CD4-positive, CD25-positive, alpha-beta regulatory T cell (primary cell): Measurements from ENCODE around the gene TMEM33. TPM values are rescaled to one million over a fixed set of nuclear protein-coding genes. Genes with fewer than 3 reads are reported as not detected.

ENCODE experiments used
- ATAC-seq, 2 donors: fragments of 150-1000 bp; cut with Tn5 transposase; one replicate each; pipeline ENCODE4 v1.10.0; 2021; ENCODE audit warnings: low read depth in 2 of 2, moderate number of reproducible peaks in 2 of 2, moderate library complexity in 1 of 2
- DNase-seq, 3 donors: peaks; one replicate each; pipeline versions ENCODE4 v3.0.0 to v3.0.0-alpha.2; 2012 to 2022; ENCODE audit warnings: mixed read lengths in 1 of 3
- H3K27ac ChIP-seq: one replicate; pipeline ENCODE4 v1.7.0; 2013; ENCODE audit warnings: mild to moderate bottlenecking, low read length; ENCODE audit not compliant: insufficient read depth, poor library complexity, severe bottlenecking
- H3K27me3 ChIP-seq: one replicate; pipeline ENCODE4 v1.7.0; 2013; ENCODE audit warnings: low read length; ENCODE audit not compliant: control insufficient read depth, insufficient read depth
- H3K36me3 ChIP-seq: one replicate; pipeline ENCODE4 v1.7.0; 2013; ENCODE audit warnings: mild to moderate bottlenecking, low read length, moderate library complexity; ENCODE audit not compliant: control insufficient read depth, insufficient read depth
- H3K4me1 ChIP-seq: 2 replicates; pipeline ENCODE4 v1.7.0; 2013; ENCODE audit warnings: mild to moderate bottlenecking, low read length; ENCODE audit not compliant: insufficient read depth, control insufficient read depth, poor library complexity, severe bottlenecking
- H3K4me3 ChIP-seq: one replicate; pipeline ENCODE4 v1.7.0; 2013; ENCODE audit warnings: low read depth, mild to moderate bottlenecking, low read length, moderate library complexity
- H3K9me3 ChIP-seq, 2 experiments: 1 replicate in 1 of 2; 2 replicates in 1 of 2; pipeline ENCODE4 v1.7.0; 2013; ENCODE audit warnings: low read length in 2 of 2, mild to moderate bottlenecking in 1 of 2, moderate library complexity in 1 of 2; ENCODE audit not compliant: control insufficient read depth in 2 of 2
- H3K27ac Mint-ChIP-seq, 3 donors: one replicate each; pipeline ENCODE4 v1.8.0; 2020 to 2022; ENCODE audit warnings: mild to moderate bottlenecking in 3 of 3, mixed read lengths in 3 of 3, moderate library complexity in 2 of 3
- H3K27me3 Mint-ChIP-seq: one replicate; pipeline ENCODE4 v1.8.0; 2022; ENCODE audit warnings: mild to moderate bottlenecking, mixed read lengths
- H3K36me3 Mint-ChIP-seq: one replicate; pipeline ENCODE4 v1.8.0; 2020; ENCODE audit warnings: mixed read lengths
- H3K4me1 Mint-ChIP-seq, 4 donors: one replicate each; pipeline ENCODE4 v1.8.0; 2020 to 2022; ENCODE audit warnings: mixed read lengths in 4 of 4, mild to moderate bottlenecking in 1 of 4
- H3K4me3 Mint-ChIP-seq, 4 donors: one replicate each; pipeline ENCODE4 v1.8.0; 2020 to 2022; ENCODE audit warnings: mild to moderate bottlenecking in 4 of 4, mixed read lengths in 4 of 4, moderate library complexity in 3 of 4
- H3K9me3 Mint-ChIP-seq, 7 donors: one replicate each; pipeline ENCODE4 v1.8.0; 2020 to 2022; ENCODE audit warnings: mixed read lengths in 7 of 7, mild to moderate bottlenecking in 3 of 7, moderate library complexity in 2 of 7
- polyA plus RNA-seq, 4 donors: library from polyadenylated mRNA; unstranded; fragments of 300-500 nt; fragmentation: Illumina TruSeq; gene quantifications; one replicate each; pipeline ENCODE4 v1.2.3, GENCODE V29; 2021
- total RNA-seq: library from RNA; stranded (reverse); gene quantifications from one replicate; pipeline ENCODE4 v1.2.3, GENCODE V29; 2022

TMEM33 gene
- total and polyA plus RNA-seq, 5 donors from 2014 or later = 20.7 to 37.7 (median 30.1) TPM

- H3K4me3 ChIP-seq = no peak overlapping the region
- H3K27me3 ChIP-seq = no peaks in the 10 kb centered on the region
- H3K27ac ChIP-seq = no peak overlapping the region
- Mint-ChIP-seq H3K4me1 (no peaks in the 10 kb centered on the region), H3K36me3 (no peaks in the 10 kb centered on the region), H3K4me3 (no peak overlapping the region), H3K9me3 (peaks cover 0 to 16% (median 4%) of the 10 kb centered on the region in 7 donors), H3K27me3 (no peaks in the 10 kb centered on the region), H3K27ac (no peak overlapping the region)
- no peaks in the 10 kb centered on the region for H3K36me3 ChIP-seq
- ATAC-seq = no peak
- no peaks in the 10 kb centered on the region for H3K4me1 ChIP-seq
- peaks cover 0 to 11% of the 10 kb centered on the region in 2 experiments for H3K9me3 ChIP-seq
- no peak for DNase-seq
Observed at GRCh38 chr4:41969671-41970070, 34.4 kb downstream of the TMEM33 start.

GRCh38 chr4:41975341-41975740, 40.1 kb downstream of the TMEM33 start:
- H3K36me3 Mint-ChIP-seq = no peaks in the 10 kb centered on the region
- H3K27me3 ChIP-seq = no peaks in the 10 kb centered on the region
- ATAC-seq (no peak), DNase-seq (no peak)
- H3K36me3 ChIP-seq = no peaks in the 10 kb centered on the region
- peaks cover 0 to 6% (median 0%) of the 10 kb centered on the region in 4 donors for H3K4me1 Mint-ChIP-seq
- peaks cover 0 to 4% (median 0%) of the 10 kb centered on the region in 7 donors for H3K9me3 Mint-ChIP-seq
- H3K27ac Mint-ChIP-seq = no peak overlapping the region
- H3K4me1 ChIP-seq = no peaks in the 10 kb centered on the region
- no peak overlapping the region for H3K4me3 Mint-ChIP-seq
- H3K27me3 Mint-ChIP-seq = peaks cover 10% of the 10 kb centered on the region
- no peaks in the 10 kb centered on the region for H3K9me3 ChIP-seq
- no peak overlapping the region for H3K4me3 ChIP-seq
- no peak overlapping the region for H3K27ac ChIP-seq

GRCh38 chr4:41976775-41977516, 41.7 kb downstream of the TMEM33 start:
- no peak for DNase-seq
- no peaks in the 10 kb centered on the region for H3K36me3 ChIP-seq
- no peak overlapping the region for H3K4me3 ChIP-seq
- H3K4me1 Mint-ChIP-seq = peaks cover 0 to 6% (median 0%) of the 10 kb centered on the region in 4 donors
- no peaks in the 10 kb centered on the region for H3K36me3 Mint-ChIP-seq
- no peaks in the 10 kb centered on the region for H3K4me1 ChIP-seq
- no peaks in the 10 kb centered on the region for H3K27me3 ChIP-seq
- H3K27ac Mint-ChIP-seq = no peak overlapping the region
- H3K9me3 Mint-ChIP-seq = peaks cover 0 to 4% (median 0%) of the 10 kb centered on the region in 7 donors
- H3K27ac ChIP-seq = no peak overlapping the region
- no peak for ATAC-seq
- H3K9me3 ChIP-seq = no peaks in the 10 kb centered on the region
- no peak overlapping the region for H3K4me3 Mint-ChIP-seq
- H3K27me3 Mint-ChIP-seq = peaks cover 10% of the 10 kb centered on the region

GRCh38 chr4:41977709-41978108, 42.5 kb downstream of the TMEM33 start:
- no peaks in the 10 kb centered on the region for H3K9me3 ChIP-seq
- Mint-ChIP-seq H3K9me3 (no peaks in the 10 kb centered on the region), H3K4me3 (no peak overlapping the region), H3K36me3 (no peaks in the 10 kb centered on the region), H3K27ac (no peak overlapping the region), H3K27me3 (peaks cover 10% of the 10 kb centered on the region), H3K4me1 (peaks cover 0 to 6% (median 0%) of the 10 kb centered on the region in 4 donors)
- ATAC-seq = no peak
- H3K4me1 ChIP-seq = no peaks in the 10 kb centered on the region
- no peak overlapping the region for H3K4me3 ChIP-seq
- DNase-seq = no peak
- H3K36me3 ChIP-seq = no peaks in the 10 kb centered on the region
- no peaks in the 10 kb centered on the region for H3K27me3 ChIP-seq
- no peak overlapping the region for H3K27ac ChIP-seq

- H3K9me3 ChIP-seq = no peaks in the 10 kb centered on the region
Observed at GRCh38 chr4:41981456-41981855, 46.2 kb downstream of the TMEM33 start, which contains the start of gene DCAF4L1. Gene DCAF4L1, plus strand, starts transcription at chr4:41981756. Its CDS starts 37 bp downstream, at chr4:41981793.

GRCh38 chr4:41982716-41983115, 47.5 kb downstream of the TMEM33 start:
- Histone ChIP-seq H3K36me3 (no peaks in the 10 kb centered on the region), H3K9me3 (no peaks in the 10 kb centered on the region), H3K27me3 (no peaks in the 10 kb centered on the region), H3K4me3 (no peak overlapping the region), H3K4me1 (no peaks in the 10 kb centered on the region), H3K27ac (no peak overlapping the region)
- no peaks in the 10 kb centered on the region for H3K9me3 Mint-ChIP-seq
- ATAC-seq (no peak), DNase-seq (no peak)
- H3K27ac Mint-ChIP-seq = no peak overlapping the region
- no peaks in the 10 kb centered on the region for H3K36me3 Mint-ChIP-seq
- peaks cover 0 to 4% (median 0%) of the 10 kb centered on the region in 4 donors for H3K4me1 Mint-ChIP-seq
- peaks cover 4% of the 10 kb centered on the region for H3K27me3 Mint-ChIP-seq
- no peak overlapping the region for H3K4me3 Mint-ChIP-seq

More at GRCh38 chr4:41981456-41981855, 46.2 kb downstream of the TMEM33 start, which contains the start of gene DCAF4L1:
- Mint-ChIP-seq H3K27me3 (peaks cover 4% of the 10 kb centered on the region), H3K36me3 (no peaks in the 10 kb centered on the region), H3K4me1 (peaks cover 0 to 4% (median 0%) of the 10 kb centered on the region in 4 donors), H3K4me3 (no peak within 1 kb of the TSS), H3K27ac (peak within 1 kb of the TSS in 1 of 3 donors; percentile 90), H3K9me3 (no peaks in the 10 kb centered on the region)
- ATAC-seq = no peak
- Histone ChIP-seq H3K27ac (no peak within 1 kb of the TSS), H3K27me3 (no peaks in the 10 kb centered on the region), H3K36me3 (no peaks in the 10 kb centered on the region), H3K4me3 (no peak within 1 kb of the TSS), H3K4me1 (no peaks in the 10 kb centered on the region)
- DNase-seq = no peak

- Mint-ChIP-seq H3K9me3 (no peaks in the 10 kb centered on the region), H3K27ac (no peak overlapping the region), H3K36me3 (no peaks in the 10 kb centered on the region), H3K27me3 (no peaks in the 10 kb centered on the region), H3K4me3 (no peak overlapping the region), H3K4me1 (peaks cover 4 to 12% (median 7%) of the 10 kb centered on the region in 4 donors)
- Histone ChIP-seq H3K27me3 (no peaks in the 10 kb centered on the region), H3K27ac (no peak overlapping the region), H3K9me3 (no peaks in the 10 kb centered on the region), H3K4me3 (no peak overlapping the region), H3K36me3 (no peaks in the 10 kb centered on the region), H3K4me1 (no peaks in the 10 kb centered on the region)
- no peak for DNase-seq
- ATAC-seq = no peak
Observed at GRCh38 chr4:41985151-41985550, 49.9 kb downstream of the TMEM33 start.

- Histone ChIP-seq H3K4me3 (peak overlapping the region; percentile 93), H3K36me3 (no peaks in the 10 kb centered on the region), H3K9me3 (no peaks in the 10 kb centered on the region), H3K27ac (peak overlapping the region; percentile 82), H3K4me1 (peaks cover 16% of the 10 kb centered on the region), H3K27me3 (no peaks in the 10 kb centered on the region)
- Mint-ChIP-seq H3K27ac (peak overlapping the region; percentile 94 to 100 (median 99)), H3K36me3 (peaks cover 3% of the 10 kb centered on the region), H3K4me3 (peak overlapping the region; percentile 94 to 99 (median 98)), H3K27me3 (no peaks in the 10 kb centered on the region), H3K9me3 (no peaks in the 10 kb centered on the region), H3K4me1 (peaks cover 10 to 35% (median 21%) of the 10 kb centered on the region in 4 donors)
- ATAC-seq (peak in 1 of 2 donors; percentile 18), DNase-seq (peak in 1 of 3 donors; percentile 46)
Observed at GRCh38 chr4:41989994-41990364, 54.8 kb downstream of the TMEM33 start.
